ENCODE results near the gene PRORP. TPM values are rescaled to one million over a fixed set of nuclear protein-coding genes. Genes with fewer than 3 reads are reported as not detected.
"Not testable (repeated sequence)": the region's sequence is repeated elsewhere in the genome, so short reads cannot be mapped to it uniquely, and the experiment has no call there.

The PRORP gene
- total RNA-seq, 1 donor from 2014 or later: 31.0 TPM

- DNase-seq (ENCODE audit: low read depth, low spot score): no peak
These were observed 12.2 kb downstream of the PRORP start for GRCh38 chr14:35134329-35135123.

- DNase-seq (ENCODE audit: low read depth, low spot score): no peak
These were observed 16.2 kb downstream of the PRORP start for GRCh38 chr14:35138585-35138984.

- DNase-seq (ENCODE audit: low read depth, low spot score): no peak
These were observed 18.6 kb downstream of the PRORP start for GRCh38 chr14:35140718-35141581.

DNA sequence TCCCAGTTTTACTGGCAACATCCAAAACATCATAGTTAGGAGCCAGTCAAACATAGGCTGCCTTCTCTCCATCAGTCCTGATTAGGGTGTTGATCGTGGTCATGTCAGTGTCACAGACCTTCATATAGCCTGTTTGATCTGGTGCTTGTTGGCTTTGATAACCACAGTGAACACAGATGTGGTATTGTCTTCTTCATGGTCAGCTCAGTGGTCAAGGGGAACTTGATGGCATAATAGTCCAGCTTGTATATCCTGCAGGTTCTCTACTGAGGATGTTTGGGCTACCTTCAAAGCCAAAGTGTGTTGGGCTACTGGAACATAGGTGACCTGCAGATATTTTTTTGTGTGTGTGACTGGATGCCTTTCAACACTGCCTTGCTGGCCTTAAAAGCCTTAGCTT, 21.7 kb downstream of the PRORP start:
- no peak for DNase-seq (ENCODE audit: low read depth, low spot score)

GRCh38 chr14:35146711-35147149, 24.4 kb downstream of the PRORP start:
- DNase-seq (ENCODE audit: low read depth, low spot score): no peak

DNA sequence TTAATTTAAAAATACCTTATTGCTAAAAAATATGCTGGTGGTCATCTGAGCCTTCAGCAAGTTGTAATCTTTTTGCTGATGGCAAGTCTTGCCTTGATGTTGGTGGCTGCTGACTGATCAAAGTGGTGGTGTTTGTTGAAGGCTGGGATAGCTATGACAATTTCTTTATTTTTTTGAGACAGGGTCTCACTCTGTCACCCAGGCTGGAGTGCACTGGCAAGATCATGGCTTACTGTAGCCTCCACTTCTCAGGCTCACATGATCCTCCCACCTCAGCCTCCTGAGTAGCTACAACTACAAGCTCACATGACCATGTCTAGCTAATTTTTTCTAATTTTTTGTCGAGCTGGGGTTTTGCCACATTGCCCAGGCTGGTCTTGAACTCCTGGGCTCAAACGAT, 24.8 kb downstream of the PRORP start:
- DNase-seq (ENCODE audit: low read depth, low spot score): no peak

- no peak for DNase-seq (ENCODE audit: low read depth, low spot score)
These were observed 25.4 kb downstream of the PRORP start for GRCh38 chr14:35147711-35148110.

GRCh38 chr14:35149239-35149638, 26.9 kb downstream of the PRORP start:
- DNase-seq (ENCODE audit: low read depth, low spot score): no peak

DNA sequence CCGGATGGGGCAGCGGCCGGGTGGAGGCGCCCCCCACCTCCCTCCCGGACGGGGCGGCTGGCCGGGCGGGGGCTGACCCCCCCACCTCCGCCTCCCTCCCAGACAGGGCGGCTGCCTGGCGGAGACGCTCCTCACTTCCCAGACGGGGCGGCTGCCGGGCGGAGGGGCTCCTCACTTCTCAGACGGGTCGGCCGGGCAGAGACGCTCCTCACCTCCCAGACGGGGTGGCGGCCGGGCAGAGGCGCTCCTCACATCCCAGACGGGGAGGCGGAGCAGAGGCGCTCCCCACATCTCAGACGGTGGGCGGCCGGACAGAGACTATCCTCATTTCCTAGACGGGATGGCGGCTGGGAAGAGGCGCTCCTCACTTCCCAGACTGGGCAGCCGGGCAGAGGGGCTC, 30.2 kb downstream of the PRORP start:
- DNase-seq (ENCODE audit: low read depth, low spot score): not testable (repeated sequence)

DNA sequence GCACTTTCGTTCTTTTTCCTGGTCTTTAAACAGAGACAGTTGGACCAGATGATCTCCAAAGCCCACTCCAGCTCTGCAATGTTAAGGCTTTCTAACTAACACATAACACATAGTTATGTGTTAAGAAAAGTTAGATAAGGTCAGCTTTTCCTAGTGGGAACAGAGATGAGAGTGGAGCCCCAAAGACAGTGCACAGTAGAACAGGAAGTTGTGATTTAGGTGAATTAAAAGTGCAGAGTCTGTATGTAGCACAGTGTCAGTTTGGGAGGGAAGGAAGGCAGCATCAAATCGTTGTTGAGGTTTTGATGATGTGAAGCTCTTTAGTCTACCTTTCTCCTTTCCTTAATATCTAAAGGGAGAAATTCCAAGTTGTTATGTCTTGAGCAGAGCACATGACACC, 31.7 kb downstream of the PRORP start:
- no peak for DNase-seq (ENCODE audit: low read depth, low spot score)

DNA sequence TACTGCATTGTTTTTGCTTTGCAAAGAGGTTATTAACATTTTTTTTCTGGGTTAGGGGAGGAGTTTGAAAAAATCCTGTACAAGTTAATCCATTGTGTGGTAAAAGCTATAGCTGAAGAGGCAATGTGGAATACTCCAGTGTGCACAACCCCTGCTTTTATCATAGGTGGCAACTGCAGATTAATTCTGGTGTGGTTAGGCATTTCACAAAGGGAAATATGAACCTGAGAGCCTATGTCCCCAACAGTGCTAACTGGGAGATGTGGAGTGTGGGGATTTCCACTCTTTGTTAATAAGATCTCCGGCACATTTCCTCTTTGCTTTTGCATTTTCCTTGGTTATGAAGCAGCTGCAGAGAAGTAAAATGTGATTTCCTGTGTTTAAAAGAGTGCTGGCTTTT, 33.6 kb downstream of the PRORP start:
- peak; percentile 57 for DNase-seq (ENCODE audit: low read depth, low spot score)

DNA sequence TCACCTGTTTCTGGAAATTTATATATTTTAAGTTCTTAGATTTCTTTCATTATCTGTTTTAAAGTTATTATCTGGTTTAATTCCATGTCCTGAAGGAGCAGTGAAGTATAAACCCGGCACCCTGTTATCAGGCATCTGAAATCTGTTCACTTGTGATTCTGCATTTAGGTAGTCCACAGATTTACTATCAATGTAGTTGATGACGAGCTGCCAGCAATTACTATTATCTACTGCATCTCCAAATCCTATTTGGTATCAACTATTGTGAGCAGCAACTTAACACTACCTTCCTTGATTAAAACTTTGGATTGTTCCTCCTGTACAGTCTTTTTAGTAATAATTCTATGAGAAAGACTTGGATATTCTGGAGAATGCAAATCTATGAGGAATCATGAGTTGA, 36.1 kb downstream of the PRORP start:
- DNase-seq (ENCODE audit: low read depth, low spot score): no peak

- DNase-seq (ENCODE audit: low read depth, low spot score): no peak
These were observed 36.8 kb downstream of the PRORP start for GRCh38 chr14:35158951-35159653.

DNA sequence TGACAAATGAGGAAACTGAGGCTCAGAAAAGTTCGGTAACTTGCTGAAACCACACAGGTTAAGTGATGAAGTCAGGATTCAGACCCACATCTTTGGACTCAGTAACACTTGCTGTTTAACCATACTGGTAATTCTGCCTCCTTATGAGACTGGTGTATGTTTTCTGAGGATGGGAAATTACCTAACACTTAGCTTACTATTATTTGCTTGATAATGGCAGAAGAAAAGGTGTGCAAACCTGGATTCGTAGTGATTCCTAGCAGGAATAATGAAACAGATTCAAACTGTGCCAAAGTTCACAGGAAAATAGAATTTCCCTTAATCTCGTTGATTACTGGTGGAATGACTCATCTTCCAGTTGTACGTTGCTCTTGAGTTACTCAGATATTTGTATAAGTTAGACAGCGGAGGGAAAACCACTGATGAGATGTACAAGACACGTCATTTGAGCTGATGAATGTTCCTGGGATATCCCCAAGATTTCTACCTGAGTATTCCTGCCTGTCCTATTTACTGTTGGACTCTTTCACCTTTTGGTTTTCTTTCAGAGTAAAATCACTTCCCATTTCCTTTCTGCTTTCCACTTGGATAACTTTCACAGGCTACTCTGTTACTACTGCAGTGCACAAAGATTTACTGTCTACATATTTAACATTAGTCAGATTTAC, 37.5 kb downstream of the PRORP start:
- DNase-seq (ENCODE audit: low read depth, low spot score): peak; percentile 68

- no peak for DNase-seq (ENCODE audit: low read depth, low spot score)
These were observed 38.9 kb downstream of the PRORP start for GRCh38 chr14:35161231-35161630.

DNA sequence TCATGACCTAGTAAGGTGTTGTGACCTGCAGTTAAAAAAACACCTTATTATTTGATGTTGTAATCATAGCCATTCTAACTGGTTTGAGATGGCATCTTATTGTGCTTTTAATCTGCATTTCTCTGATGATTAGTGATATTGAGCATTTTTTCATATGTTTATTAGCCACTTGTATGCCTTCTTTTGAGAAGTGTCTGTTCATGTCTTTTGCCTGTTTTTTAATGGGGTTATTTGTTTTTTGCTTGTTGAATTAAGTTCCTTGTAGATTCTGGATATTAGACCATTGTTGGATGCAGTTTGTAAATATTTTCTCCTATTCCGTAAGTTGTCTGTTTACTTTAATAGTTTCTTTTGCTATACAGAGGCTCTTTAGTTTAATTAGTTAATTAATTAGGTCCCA, 41.0 kb downstream of the PRORP start:
- DNase-seq (ENCODE audit: low read depth, low spot score): no peak

- DNase-seq (ENCODE audit: low read depth, low spot score): no peak
These were observed 42.5 kb downstream of the PRORP start for GRCh38 chr14:35164849-35165248.

- no peak for DNase-seq (ENCODE audit: low read depth, low spot score)
These were observed 45.1 kb downstream of the PRORP start for GRCh38 chr14:35167496-35167895.
